Activated T-helper 17 cell treated with anti-CD3 and anti-CD28 coated beads, Interleukin-2, amount 50 U/mL, for 72 hours (primary cell): ENCODE measurements around the gene HOXA6. TPM values are rescaled to one million over a fixed set of nuclear protein-coding genes. Genes with fewer than 3 reads are reported as not detected.

Experiments used
- ATAC-seq: fragments of 150-1000 bp; cut with Tn5 transposase; replicated peaks from 2 replicates; pipeline ENCODE4 v1.10.0; 2021; ENCODE audit warnings: mild to moderate bottlenecking, moderate library complexity
- H3K27ac Mint-ChIP-seq: one replicate; pipeline ENCODE4 v1.8.0; 2022; ENCODE audit warnings: mixed read lengths
- H3K27me3 Mint-ChIP-seq: one replicate; pipeline ENCODE4 v1.8.0; 2022; ENCODE audit warnings: mixed read lengths
- H3K36me3 Mint-ChIP-seq: one replicate; pipeline ENCODE4 v1.8.0; 2022; ENCODE audit warnings: low read depth, mild to moderate bottlenecking, mixed read lengths
- H3K4me1 Mint-ChIP-seq: one replicate; pipeline ENCODE4 v1.8.0; 2022; ENCODE audit warnings: mixed read lengths
- H3K4me3 Mint-ChIP-seq: one replicate; pipeline ENCODE4 v1.8.0; 2022; ENCODE audit warnings: mild to moderate bottlenecking, mixed read lengths
- H3K9me3 Mint-ChIP-seq: one replicate; pipeline ENCODE4 v1.8.0; 2022; ENCODE audit warnings: mixed read lengths
- total RNA-seq, 2 donors: library from RNA; stranded (reverse); gene quantifications; one replicate each; pipeline ENCODE4 v1.2.3, GENCODE V29; 2022

HOXA6 gene
- total RNA-seq, 2 donors from 2014 or later = not detected

GRCh38 chr7:27171637-27172314 is 24.2 kb upstream of the HOXA6 start:
- H3K36me3 Mint-ChIP-seq = peaks cover 16% of the 10 kb centered on the region
- ATAC-seq = no peak
- H3K27ac Mint-ChIP-seq = peak overlapping the region; percentile 46
- H3K9me3 Mint-ChIP-seq = no peaks in the 10 kb centered on the region
- H3K27me3 Mint-ChIP-seq = peaks cover 56% of the 10 kb centered on the region
- peak overlapping the region; percentile 51 for H3K4me3 Mint-ChIP-seq
- peaks cover 14% of the 10 kb centered on the region for H3K4me1 Mint-ChIP-seq

- peaks cover 14% of the 10 kb centered on the region for H3K4me1 Mint-ChIP-seq
- H3K4me3 Mint-ChIP-seq = no peak overlapping the region
Measured at GRCh38 chr7:27171325-27171636, 23.7 kb upstream of the HOXA6 start.

DNA sequence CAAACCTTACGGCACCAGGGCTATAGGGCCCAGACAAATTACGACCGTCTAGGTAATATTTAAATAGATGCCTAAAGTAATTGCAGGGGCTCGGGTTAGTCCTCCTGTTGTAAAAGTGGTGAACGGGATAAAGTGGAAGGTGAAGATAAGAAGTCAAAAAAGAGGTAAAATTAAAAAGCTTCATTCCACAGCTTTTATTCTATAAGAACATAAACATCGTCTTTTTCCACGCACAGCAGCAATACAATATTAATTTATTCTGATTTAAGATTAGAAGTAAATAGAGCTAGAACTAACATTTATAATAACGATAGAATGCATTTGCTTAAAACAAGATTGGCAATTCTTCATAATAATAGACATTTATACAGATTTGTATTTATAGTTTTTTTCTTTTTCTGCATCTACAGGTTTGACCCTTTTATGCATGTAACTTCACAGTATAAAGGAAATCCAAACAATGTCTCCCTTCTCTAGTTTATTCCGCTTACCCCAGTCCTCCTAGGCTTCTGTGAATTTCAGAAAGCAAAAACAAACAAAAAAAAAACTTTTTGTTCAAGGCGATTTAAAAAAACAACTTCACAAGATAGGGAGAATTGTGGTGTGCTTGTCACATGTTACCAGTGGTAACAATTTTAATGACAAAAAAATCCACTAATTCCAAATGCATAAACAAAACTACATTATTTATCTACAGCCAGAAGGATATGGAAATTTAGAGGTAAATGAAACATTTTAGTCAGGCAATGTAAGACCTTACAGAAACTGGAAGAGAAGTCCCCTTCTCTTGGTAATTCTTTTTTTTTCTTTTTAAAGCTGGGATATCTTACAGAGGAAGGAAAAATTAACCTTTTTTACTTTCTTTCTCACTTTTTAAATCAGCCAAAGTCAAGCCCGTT is 23.1 kb upstream of the HOXA6 start:
- Mint-ChIP-seq H3K9me3 (no peaks in the 10 kb centered on the region), H3K27ac (no peak overlapping the region), H3K36me3 (peaks cover 19% of the 10 kb centered on the region), H3K4me1 (peaks cover 16% of the 10 kb centered on the region), H3K27me3 (peaks cover 55% of the 10 kb centered on the region), H3K4me3 (no peak overlapping the region)
- no peak for ATAC-seq

More at GRCh38 chr7:27171325-27171636, 23.7 kb upstream of the HOXA6 start:
- Mint-ChIP-seq H3K36me3 (peaks cover 16% of the 10 kb centered on the region), H3K27ac (no peak overlapping the region), H3K9me3 (no peaks in the 10 kb centered on the region), H3K27me3 (peaks cover 56% of the 10 kb centered on the region)
- no peak for ATAC-seq

DNA sequence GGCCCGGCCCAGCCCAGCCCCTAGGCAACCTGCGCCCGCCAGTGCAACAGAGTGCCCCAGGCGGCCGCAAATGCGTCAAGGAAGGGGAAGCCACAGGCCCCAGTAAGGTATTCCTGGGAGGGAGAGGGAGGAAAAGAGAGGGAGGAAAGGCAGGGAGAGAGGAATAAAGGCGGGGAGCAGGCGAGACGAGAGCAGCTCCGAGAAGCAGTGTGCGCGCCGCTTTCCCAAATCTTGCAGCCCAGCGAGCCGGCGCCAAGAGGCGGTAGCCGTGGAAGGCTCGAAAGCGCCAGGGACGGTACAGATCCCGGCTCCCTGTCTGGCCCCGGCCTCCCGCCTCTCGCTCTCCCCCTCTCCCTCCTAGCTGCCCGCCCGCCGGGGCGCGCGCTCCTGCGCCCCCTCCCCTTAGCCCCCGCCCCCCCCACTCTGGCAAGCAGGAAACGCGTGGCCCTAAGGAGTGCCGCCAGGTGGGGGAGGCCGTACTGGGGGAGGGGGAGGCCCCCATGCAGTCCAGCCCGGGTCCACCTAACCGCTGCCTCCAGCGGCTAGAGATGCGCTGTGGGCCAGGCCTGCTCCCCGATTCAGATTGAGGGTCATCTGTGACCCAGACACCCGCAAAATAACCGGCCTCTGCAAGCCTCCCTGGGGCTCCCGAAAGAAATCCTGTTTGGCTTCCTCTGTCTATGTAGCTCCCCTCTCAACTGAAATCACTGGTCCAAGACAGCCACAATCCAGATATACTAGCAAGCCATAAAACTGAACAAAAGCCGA is 22.3 kb upstream of the HOXA6 start:
- H3K9me3 Mint-ChIP-seq = no peaks in the 10 kb centered on the region
- no peak overlapping the region for H3K27ac Mint-ChIP-seq
- H3K27me3 Mint-ChIP-seq = peaks cover 50% of the 10 kb centered on the region
- ATAC-seq = no peak
- no peak overlapping the region for H3K4me3 Mint-ChIP-seq
- peaks cover 22% of the 10 kb centered on the region for H3K36me3 Mint-ChIP-seq
- peaks cover 18% of the 10 kb centered on the region for H3K4me1 Mint-ChIP-seq

GRCh38 chr7:27168265-27168947 is 20.8 kb upstream of the HOXA6 start:
- ATAC-seq = no peak
- Mint-ChIP-seq H3K27me3 (peaks cover 57% of the 10 kb centered on the region), H3K9me3 (no peaks in the 10 kb centered on the region), H3K36me3 (peaks cover 22% of the 10 kb centered on the region), H3K4me1 (peaks cover 18% of the 10 kb centered on the region), H3K4me3 (no peak overlapping the region), H3K27ac (no peak overlapping the region)

DNA sequence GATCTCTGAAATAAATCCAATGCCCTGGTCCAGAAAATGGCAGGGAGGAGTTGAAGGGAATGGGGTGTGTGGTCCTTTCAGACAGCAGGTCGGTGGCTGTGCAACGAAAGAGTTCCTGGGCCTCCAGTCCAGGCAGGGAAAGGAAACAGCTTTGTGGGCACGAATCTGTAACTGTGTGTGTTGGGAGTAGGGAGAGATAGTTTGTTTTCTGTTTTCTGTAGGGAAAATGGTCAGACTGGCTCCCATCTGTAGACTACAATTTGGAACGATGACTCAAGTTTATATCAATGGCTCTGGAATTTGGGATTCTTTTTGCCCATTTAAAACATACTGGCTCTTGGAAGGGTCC is 20.3 kb upstream of the HOXA6 start:
- Mint-ChIP-seq H3K9me3 (no peaks in the 10 kb centered on the region), H3K27me3 (peaks cover 63% of the 10 kb centered on the region), H3K36me3 (peaks cover 22% of the 10 kb centered on the region), H3K4me1 (peaks cover 18% of the 10 kb centered on the region), H3K4me3 (no peak overlapping the region), H3K27ac (no peak overlapping the region)
- no peak for ATAC-seq

DNA sequence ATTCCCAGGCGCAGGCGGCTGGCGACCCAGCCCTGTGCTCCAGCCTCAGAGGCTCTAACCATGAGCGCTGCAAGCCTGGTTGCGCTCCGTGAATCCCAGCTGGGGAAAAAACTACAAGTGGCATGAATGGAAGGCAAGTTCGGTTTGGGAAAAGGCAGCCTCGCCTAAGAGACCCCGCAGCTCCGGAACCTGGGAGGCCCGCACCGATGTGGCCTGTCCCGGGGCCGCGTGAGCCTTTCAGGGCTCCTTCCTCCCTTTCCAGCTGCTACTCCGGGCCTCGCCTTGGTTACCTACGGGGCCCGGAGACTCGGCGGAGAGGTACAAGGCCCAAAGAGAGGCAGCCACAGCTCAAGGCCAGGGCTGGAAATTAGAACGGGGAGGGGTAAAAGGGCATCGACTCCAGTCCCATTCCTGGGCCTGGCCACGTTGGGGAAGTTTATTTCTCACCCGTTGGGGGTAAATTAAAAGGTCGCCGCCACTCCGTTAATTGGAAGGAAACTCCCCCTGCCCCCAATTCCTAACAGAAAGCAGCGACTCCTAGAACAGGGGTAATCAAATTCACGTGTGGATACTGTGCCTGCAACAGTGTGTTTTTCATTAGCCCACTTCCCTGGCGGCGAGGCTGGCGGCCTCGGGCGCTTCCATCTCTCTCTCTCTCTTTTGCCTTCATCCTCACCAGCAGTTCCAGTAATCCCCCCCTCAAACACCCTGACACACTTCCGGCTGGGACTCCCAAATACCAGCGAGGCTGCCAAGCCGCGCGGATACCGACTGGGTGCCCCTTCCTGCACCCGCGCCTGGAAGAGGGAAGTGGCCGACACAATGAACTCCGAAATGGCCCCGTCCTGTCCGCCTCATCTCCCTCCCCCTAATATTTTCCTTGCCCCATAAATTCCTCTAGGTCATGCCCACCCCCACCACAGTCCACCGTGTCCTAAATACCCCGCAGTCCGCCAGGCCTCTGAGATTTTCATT is 19.2 kb upstream of the HOXA6 start:
- peaks cover 11% of the 10 kb centered on the region for H3K4me1 Mint-ChIP-seq
- no peak for ATAC-seq
- H3K4me3 Mint-ChIP-seq = no peak overlapping the region
- peaks cover 16% of the 10 kb centered on the region for H3K36me3 Mint-ChIP-seq
- H3K27me3 Mint-ChIP-seq = peaks cover 65% of the 10 kb centered on the region
- H3K9me3 Mint-ChIP-seq = no peaks in the 10 kb centered on the region
- no peak overlapping the region for H3K27ac Mint-ChIP-seq

- H3K4me3 Mint-ChIP-seq = peak overlapping the region; percentile 25
Measured at GRCh38 chr7:27165996-27166530, 18.5 kb upstream of the HOXA6 start.

DNA sequence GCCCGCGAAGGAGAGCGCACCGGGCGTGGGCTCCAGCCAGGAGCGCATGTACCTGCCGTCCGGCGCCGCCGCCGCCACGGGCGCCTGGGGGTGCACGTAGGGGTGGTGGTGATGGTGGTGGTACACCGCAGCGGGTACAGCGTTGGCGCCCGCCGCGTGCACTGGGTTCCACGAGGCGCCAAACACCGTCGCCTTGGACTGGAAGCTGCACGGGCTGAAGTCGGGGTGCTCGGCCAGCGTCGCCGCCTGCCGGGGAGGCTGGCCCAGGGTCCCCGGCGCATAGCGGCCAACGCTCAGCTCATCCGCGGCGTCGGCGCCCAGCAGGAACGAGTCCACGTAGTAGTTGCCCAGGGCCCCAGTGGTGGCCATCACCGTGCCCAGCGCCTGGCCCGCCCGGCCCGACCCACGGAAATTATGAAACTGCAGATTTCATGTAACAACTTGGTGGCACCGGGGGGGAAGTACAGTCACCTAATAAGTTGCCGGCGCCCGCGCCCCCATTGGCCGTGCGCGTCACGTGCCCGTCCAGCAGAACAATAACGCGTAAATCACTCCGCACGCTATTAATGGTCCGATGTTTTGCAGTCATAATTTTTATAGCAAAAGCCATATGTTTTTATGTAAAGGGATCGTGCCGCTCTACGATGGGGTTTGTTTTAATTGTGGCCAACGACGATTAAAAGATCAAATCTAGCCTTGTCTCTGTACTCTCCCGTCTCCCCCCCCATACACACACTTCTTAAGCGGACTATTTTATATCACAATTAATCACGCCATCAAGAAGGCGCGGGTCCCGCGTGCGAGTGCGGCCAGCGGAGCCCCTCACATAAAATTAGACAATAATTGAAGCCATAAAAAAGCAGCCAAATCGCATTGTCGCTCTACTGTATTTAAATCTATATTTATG is 17.8 kb upstream of the HOXA6 start, which contains the start of gene HOXA9:
Gene HOXA9 (minus strand): TSS at position 449 of the 907 bp plus-strand sequence. CDS start 80 bp downstream, at position 369.
- peak within 1 kb of the TSS; percentile 25 for H3K4me3 Mint-ChIP-seq
- H3K27ac Mint-ChIP-seq = no peak within 1 kb of the TSS
- no peak for ATAC-seq
- peaks cover 15% of the 10 kb centered on the region for H3K36me3 Mint-ChIP-seq
- peaks cover 10% of the 10 kb centered on the region for H3K4me1 Mint-ChIP-seq
- no peaks in the 10 kb centered on the region for H3K9me3 Mint-ChIP-seq
- peaks cover 51% of the 10 kb centered on the region for H3K27me3 Mint-ChIP-seq

More at GRCh38 chr7:27165996-27166530, 18.5 kb upstream of the HOXA6 start:
- peaks cover 10% of the 10 kb centered on the region for H3K4me1 Mint-ChIP-seq
- no peak for ATAC-seq
- peaks cover 57% of the 10 kb centered on the region for H3K27me3 Mint-ChIP-seq
- no peak overlapping the region for H3K27ac Mint-ChIP-seq
- H3K36me3 Mint-ChIP-seq = peaks cover 15% of the 10 kb centered on the region
- H3K9me3 Mint-ChIP-seq = no peaks in the 10 kb centered on the region

DNA sequence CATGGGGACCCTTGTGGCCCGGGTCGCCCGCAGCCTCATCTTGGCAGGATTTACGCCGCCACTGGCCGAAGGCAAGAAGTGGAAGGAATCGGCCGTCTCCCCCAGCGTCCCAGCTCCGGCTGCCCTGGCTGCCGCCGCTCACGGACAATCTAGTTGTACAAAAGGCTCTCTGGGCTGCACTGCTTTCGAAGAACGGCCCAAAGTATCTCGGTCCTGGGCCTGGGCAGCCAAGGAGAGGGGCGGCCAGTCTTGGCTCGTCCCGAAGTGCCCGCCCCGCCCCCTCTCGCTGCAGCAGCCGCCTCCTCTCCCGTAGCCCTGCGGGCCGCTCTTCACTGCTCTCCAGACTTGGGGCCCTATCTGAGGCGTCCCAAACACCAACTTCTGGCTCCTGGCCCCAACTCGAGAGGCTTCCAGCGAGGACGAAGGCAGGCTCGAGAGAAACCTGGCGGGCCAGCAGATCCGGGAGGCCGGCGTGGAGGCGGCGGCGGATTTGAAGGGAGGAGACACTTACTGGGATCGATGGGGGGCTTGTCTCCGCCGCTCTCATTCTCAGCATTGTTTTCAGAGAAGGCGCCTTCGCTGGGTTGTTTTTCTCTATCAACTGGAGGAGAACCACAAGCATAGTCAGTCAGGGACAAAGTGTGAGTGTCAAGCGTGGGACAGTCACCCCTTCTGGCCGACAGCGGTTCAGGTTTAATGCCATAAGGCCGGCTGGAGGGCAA is 17.0 kb upstream of the HOXA6 start:
- Mint-ChIP-seq H3K27ac (no peak overlapping the region), H3K27me3 (peaks cover 53% of the 10 kb centered on the region), H3K36me3 (peaks cover 15% of the 10 kb centered on the region), H3K4me1 (peaks cover 10% of the 10 kb centered on the region), H3K4me3 (no peak overlapping the region), H3K9me3 (no peaks in the 10 kb centered on the region)
- ATAC-seq = no peak

- Mint-ChIP-seq H3K36me3 (peaks cover 15% of the 10 kb centered on the region), H3K27ac (no peak overlapping the region), H3K4me1 (peaks cover 10% of the 10 kb centered on the region), H3K9me3 (no peaks in the 10 kb centered on the region), H3K27me3 (peaks cover 56% of the 10 kb centered on the region), H3K4me3 (no peak overlapping the region)
- no peak for ATAC-seq
Measured at GRCh38 chr7:27164045-27164366, 16.4 kb upstream of the HOXA6 start.
